GM12892 (cell line): ENCODE results near the gene LGR6.

ENCODE experiments used
- POLR2A ChIP-seq: IDR thresholded peaks from 2 replicates; pipeline ENCODE4 v1.6.1; 2011; ENCODE audit warnings: low read depth, low read length, control low read depth
- POLR2AphosphoS5 ChIP-seq: IDR thresholded peaks from 2 replicates; pipeline ENCODE4 v1.6.1; 2011; ENCODE audit warnings: low read depth, low read length, control low read depth

- no peak for TF ChIP-seq POLR2A
- TF ChIP-seq POLR2AphosphoS5 = no peak
These were observed 124.6 kb downstream of the LGR6 start for GRCh38 chr1:202317941-202318925.
